Endothelial cell of umbilical vein (primary cell): Measurements from ENCODE around the gene LRIG1. TPM values are rescaled to one million over a fixed set of nuclear protein-coding genes. Genes with fewer than 3 reads are reported as not detected.

Experiments used
- BruUV-seq: library from RNA; stranded (reverse); fragments of 400-500 nt; replicated peaks from 2 replicates; lab custom pipeline; 2021; lab: Mats Ljungman, UMichigan
- CTCF ChIA-PET: fragments of 300-600, 350-600 bp; sonication (Branson Sonifier 250); formaldehyde crosslinking; loops from one replicate; lab custom pipeline; 2021; ENCODE audit warnings: antibody characterized with exemption, inconsistent platforms; lab: Charles Lee
- POLR2A ChIA-PET: fragments of 300-600, 350-600 bp; sonication (Branson Sonifier 250); formaldehyde crosslinking; loops from one replicate; lab custom pipeline; 2021; ENCODE audit warnings: antibody characterized with exemption, inconsistent platforms; lab: Charles Lee
- DNase-seq: peaks from one replicate; pipeline ENCODE4 v3.0.0-alpha.2; 2011; ENCODE audit warnings: low read depth, low spot score
- FAIRE-seq: peaks from 2 replicates; lab custom pipeline; 2011; peaks lifted over from hg19 to GRCh38; lab: Jason Lieb, UNC
- H2AFZ ChIP-seq: 2 replicates; pipeline ENCODE4 v1.6.0; 2012; ENCODE audit warnings: low read depth, low read length, control low read depth, inconsistent platforms
- H3K27ac ChIP-seq: 2 replicates; pipeline ENCODE4 v1.5.1; 2011; ENCODE audit warnings: low read depth, mild to moderate bottlenecking, control low read depth, low read length, moderate library complexity; ENCODE audit not compliant: insufficient read depth
- H3K27me3 ChIP-seq, 2 experiments: 2 replicates each; pipeline versions ENCODE4 v1.6.0 to v1.6.1; 2011; ENCODE audit warnings: low read length in 2 of 2, mixed read lengths in 1 of 2; ENCODE audit not compliant: control insufficient read depth in 2 of 2, insufficient read depth in 2 of 2
- H3K36me3 ChIP-seq, 2 experiments: 2 replicates in 1 of 2; 3 replicates in 1 of 2; pipeline ENCODE4 v1.5.1; 2011; ENCODE audit warnings: low read length in 2 of 2, mild to moderate bottlenecking in 1 of 2, moderate library complexity in 1 of 2; ENCODE audit not compliant: control insufficient read depth in 2 of 2, insufficient read depth in 2 of 2; ENCODE audit errors: extremely low read depth in 1 of 2
- H3K4me1 ChIP-seq: 3 replicates; pipeline ENCODE4 v1.5.1; 2011; ENCODE audit warnings: mild to moderate bottlenecking, low read length; ENCODE audit not compliant: control insufficient read depth, insufficient read depth; ENCODE audit errors: extremely low read depth
- H3K4me2 ChIP-seq: 2 replicates; pipeline ENCODE4 v1.6.1; 2011; ENCODE audit warnings: low read length, control low read depth, mixed read lengths; ENCODE audit not compliant: insufficient read depth
- H3K4me3 ChIP-seq, 3 experiments: fragments of 200-600 bp in 1 of 3; sonication (generic), shearing (Covaris generic) in 1 of 3; replicated peaks in 1 of 3; 2 replicates each; pipeline ENCODE4 v1.5.1; 2011 to 2016; ENCODE audit warnings: control low read depth in 3 of 3, low read length in 3 of 3, mild to moderate bottlenecking in 2 of 3, inconsistent platforms in 1 of 3, low read depth in 1 of 3, moderate library complexity in 1 of 3; ENCODE audit not compliant: insufficient read depth in 1 of 3
- H3K79me2 ChIP-seq: 2 replicates; pipeline ENCODE4 v1.6.0; 2012; ENCODE audit warnings: low read length, inconsistent platforms; ENCODE audit not compliant: control insufficient read depth, insufficient read depth
- H3K9ac ChIP-seq: replicated peaks from 2 replicates; pipeline ENCODE3; 2011; ENCODE audit warnings: low read length, control low read depth; ENCODE audit not compliant: insufficient read depth; ENCODE audit errors: extremely low read depth
- H3K9me1 ChIP-seq: replicated peaks from 3 replicates; pipeline ENCODE4 v1.6.0; 2011; ENCODE audit warnings: mild to moderate bottlenecking, low read length; ENCODE audit not compliant: control insufficient read depth, insufficient read depth; ENCODE audit errors: extremely low read depth
- H3K9me3 ChIP-seq: replicated peaks from 2 replicates; pipeline ENCODE4 v1.5.1; 2012; ENCODE audit warnings: low read length, inconsistent platforms; ENCODE audit not compliant: control insufficient read depth, insufficient read depth
- H4K20me1 ChIP-seq: replicated peaks from 2 replicates; pipeline ENCODE3; 2011; ENCODE audit warnings: mild to moderate bottlenecking, low read length; ENCODE audit not compliant: control insufficient read depth, insufficient read depth; ENCODE audit errors: extremely low read depth
- EZH2 ChIP-seq: IDR thresholded peaks from 2 replicates; pipeline ENCODE4 v1.6.1; 2012; ENCODE audit warnings: borderline replicate concordance, low read depth, mild to moderate bottlenecking, moderate library complexity, low read length, inconsistent platforms; ENCODE audit not compliant: severe bottlenecking
- FOS ChIP-seq: IDR thresholded peaks from 2 replicates; pipeline ENCODE4 v1.6.1; 2011; ENCODE audit warnings: mild to moderate bottlenecking, low read length, moderate library complexity, borderline replicate concordance; ENCODE audit not compliant: insufficient read depth
- JUN ChIP-seq: IDR thresholded peaks from 2 replicates; pipeline ENCODE4 v1.6.1; 2011; ENCODE audit warnings: borderline replicate concordance, low read depth; ENCODE audit not compliant: insufficient read length, insufficient read depth
- MYC ChIP-seq: IDR thresholded peaks from one replicate; pipeline ENCODE4 v1.6.1; 2011; ENCODE audit warnings: mild to moderate bottlenecking, low read depth, low read length
- dilution Hi-C: fragments of 300-500 bp; cut with MboI; formaldehyde crosslinking; loops from one replicate; pipeline ENCODE4 v1.15.0; 2019; ENCODE audit warnings: low sequenced_read_pairs; ENCODE audit not compliant: extremely low pct_ligation_motif_present
- intact Hi-C: fragments of 100-400 bp; cut with micrococcal nuclease; formaldehyde crosslinking; loops from one replicate; pipeline ENCODE4 v1.10.0; 2022
- polyA plus RNA-seq, 4 experiments: library from polyadenylated mRNA; depleted of rRNA in 3 of 4; stranded (reverse) in 3 of 4; unstranded in 1 of 4; fragments of >200 nt; gene quantifications; 2 replicates each; pipeline versions ENCODE4 v1.2.1 to v1.2.3, GENCODE V29; 2011 to 2012; ENCODE audit warnings: missing spikeins in 1 of 4
- total RNA-seq: library from RNA; stranded (reverse); gene quantifications from 2 replicates; pipeline ENCODE4 v1.2.3, GENCODE V29; 2021
- TF ChIP-seq, protein P1 (sequence below), 2 donors: IDR thresholded peaks; 1 replicate in 1 of 2; 2 replicates in 1 of 2; pipeline ENCODE4 v1.5.1; 2011; ENCODE audit warnings: low read length in 2 of 2, mild to moderate bottlenecking in 2 of 2, moderate library complexity in 2 of 2, control low read depth in 1 of 2, inconsistent platforms in 1 of 2, low read depth in 1 of 2; ENCODE audit not compliant: insufficient read depth in 1 of 2; ENCODE audit errors: extremely low read depth in 1 of 2
- TF ChIP-seq, protein P2 (sequence below): IDR thresholded peaks from 2 replicates; pipeline ENCODE4 v1.6.1; 2011; ENCODE audit not compliant: insufficient read depth, insufficient read length

The LRIG1 gene
- total and polyA plus RNA-seq, 2 donors (not counting 3 experiments of a cell fraction or from before 2014, with no cell fraction given), result 50.3 to 52.2 TPM

DNA sequence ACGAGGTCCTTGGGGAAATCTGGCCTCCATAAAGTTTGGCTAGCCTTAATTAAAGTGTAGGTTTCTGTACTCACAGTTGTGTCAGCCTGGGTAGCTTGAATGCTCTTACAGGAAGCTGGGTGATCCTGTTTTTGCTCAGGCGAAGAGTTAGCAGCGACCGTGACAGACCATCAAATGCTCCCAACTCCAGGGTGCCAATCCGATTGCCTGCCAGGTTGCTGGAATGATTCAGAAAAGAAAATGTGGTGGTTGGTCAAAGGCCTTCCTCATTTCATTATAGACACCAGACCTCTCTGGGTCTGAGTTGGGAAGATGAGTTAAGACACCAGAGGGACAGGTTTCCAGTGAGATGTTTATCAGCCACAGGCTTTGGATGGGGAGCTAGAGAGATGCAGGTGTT is 86.0 kb downstream of the LRIG1 start:
- FAIRE-seq (no peak), DNase-seq (no peak)
- H3K27me3 ChIP-seq, result no peaks in the 10 kb centered on the region
- no peak overlapping the region for H3K4me3 ChIP-seq
- H4K20me1 ChIP-seq, result no peaks in the 10 kb centered on the region
- H3K9me1 ChIP-seq, result no peaks in the 10 kb centered on the region
- peaks cover 0 to 40% of the 10 kb centered on the region in 2 experiments for H3K36me3 ChIP-seq
- dilution Hi-C loops (no loop called here), intact Hi-C loops (no loop called here)
- ChIA-PET POLR2A (no interaction called here), CTCF (no interaction called here)
- TF ChIP-seq, protein P1, sequence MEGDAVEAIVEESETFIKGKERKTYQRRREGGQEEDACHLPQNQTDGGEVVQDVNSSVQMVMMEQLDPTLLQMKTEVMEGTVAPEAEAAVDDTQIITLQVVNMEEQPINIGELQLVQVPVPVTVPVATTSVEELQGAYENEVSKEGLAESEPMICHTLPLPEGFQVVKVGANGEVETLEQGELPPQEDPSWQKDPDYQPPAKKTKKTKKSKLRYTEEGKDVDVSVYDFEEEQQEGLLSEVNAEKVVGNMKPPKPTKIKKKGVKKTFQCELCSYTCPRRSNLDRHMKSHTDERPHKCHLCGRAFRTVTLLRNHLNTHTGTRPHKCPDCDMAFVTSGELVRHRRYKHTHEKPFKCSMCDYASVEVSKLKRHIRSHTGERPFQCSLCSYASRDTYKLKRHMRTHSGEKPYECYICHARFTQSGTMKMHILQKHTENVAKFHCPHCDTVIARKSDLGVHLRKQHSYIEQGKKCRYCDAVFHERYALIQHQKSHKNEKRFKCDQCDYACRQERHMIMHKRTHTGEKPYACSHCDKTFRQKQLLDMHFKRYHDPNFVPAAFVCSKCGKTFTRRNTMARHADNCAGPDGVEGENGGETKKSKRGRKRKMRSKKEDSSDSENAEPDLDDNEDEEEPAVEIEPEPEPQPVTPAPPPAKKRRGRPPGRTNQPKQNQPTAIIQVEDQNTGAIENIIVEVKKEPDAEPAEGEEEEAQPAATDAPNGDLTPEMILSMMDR (IDR thresholded peaks at IDR 0.05; ENCODE audit: extremely low read depth in 1 of 2, insufficient read depth in 1 of 2, low read depth in 1 of 2, low read length in 2 of 2), result no peak
- TF ChIP-seq, protein P2, sequence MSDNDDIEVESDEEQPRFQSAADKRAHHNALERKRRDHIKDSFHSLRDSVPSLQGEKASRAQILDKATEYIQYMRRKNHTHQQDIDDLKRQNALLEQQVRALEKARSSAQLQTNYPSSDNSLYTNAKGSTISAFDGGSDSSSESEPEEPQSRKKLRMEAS, result no peak
- TF ChIP-seq FOS (no peak), MYC (no peak), EZH2 (no peak), JUN (no peak)
- no TSS peak for BruUV-seq
- no peak overlapping the region for H3K27ac ChIP-seq
- no peak overlapping the region for H3K4me2 ChIP-seq
- no peak overlapping the region for H3K9ac ChIP-seq
- H3K79me2 ChIP-seq, result peaks cover 9% of the 10 kb centered on the region
- no peaks in the 10 kb centered on the region for H3K9me3 ChIP-seq
- H3K4me1 ChIP-seq, result no peaks in the 10 kb centered on the region
- no peak overlapping the region for H2AFZ ChIP-seq
